ENCODE results near the gene DRGX. TPM values are rescaled to one million over a fixed set of nuclear protein-coding genes. Genes with fewer than 3 reads are reported as not detected.

The DRGX gene
- total RNA-seq, 1 experiment from 2014 or later = not detected

DNA sequence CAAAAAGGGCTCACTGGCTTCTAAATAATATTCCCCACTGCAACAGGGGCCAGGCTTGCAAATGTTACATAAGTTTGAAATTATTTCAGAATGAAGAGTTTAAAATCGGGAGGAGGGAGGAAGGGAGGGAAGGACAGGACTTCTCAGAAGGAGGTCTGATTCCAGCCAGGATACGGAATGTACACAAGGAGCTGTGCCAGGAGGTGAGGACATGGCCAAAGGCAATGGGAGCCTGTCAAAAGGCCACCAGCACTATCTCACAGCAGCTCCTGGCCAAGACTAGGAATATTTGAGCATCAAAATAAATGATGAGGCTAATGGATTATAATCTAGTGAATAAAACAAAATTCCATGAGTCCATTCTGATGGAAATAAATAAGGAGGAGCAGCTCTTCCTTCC is 18.6 kb upstream of the DRGX start:
- DNase-seq (ENCODE audit: low spot score) = no peak
- TF ChIP-seq, protein P1, sequence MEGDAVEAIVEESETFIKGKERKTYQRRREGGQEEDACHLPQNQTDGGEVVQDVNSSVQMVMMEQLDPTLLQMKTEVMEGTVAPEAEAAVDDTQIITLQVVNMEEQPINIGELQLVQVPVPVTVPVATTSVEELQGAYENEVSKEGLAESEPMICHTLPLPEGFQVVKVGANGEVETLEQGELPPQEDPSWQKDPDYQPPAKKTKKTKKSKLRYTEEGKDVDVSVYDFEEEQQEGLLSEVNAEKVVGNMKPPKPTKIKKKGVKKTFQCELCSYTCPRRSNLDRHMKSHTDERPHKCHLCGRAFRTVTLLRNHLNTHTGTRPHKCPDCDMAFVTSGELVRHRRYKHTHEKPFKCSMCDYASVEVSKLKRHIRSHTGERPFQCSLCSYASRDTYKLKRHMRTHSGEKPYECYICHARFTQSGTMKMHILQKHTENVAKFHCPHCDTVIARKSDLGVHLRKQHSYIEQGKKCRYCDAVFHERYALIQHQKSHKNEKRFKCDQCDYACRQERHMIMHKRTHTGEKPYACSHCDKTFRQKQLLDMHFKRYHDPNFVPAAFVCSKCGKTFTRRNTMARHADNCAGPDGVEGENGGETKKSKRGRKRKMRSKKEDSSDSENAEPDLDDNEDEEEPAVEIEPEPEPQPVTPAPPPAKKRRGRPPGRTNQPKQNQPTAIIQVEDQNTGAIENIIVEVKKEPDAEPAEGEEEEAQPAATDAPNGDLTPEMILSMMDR (conservative IDR thresholded peaks at IDR 0.05; ENCODE audit: low read depth, low read length) = no peak
- no peak for TF ChIP-seq EZH2 (IDR thresholded peaks at IDR 0.05; ENCODE audit: borderline replicate concordance, low read depth, low read length, poor library complexity, severe bottlenecking)
- Histone ChIP-seq H3K4me1 (ENCODE audit: insufficient read depth, low read length, poor library complexity, severe bottlenecking) (no peaks in the 10 kb centered on the region), H3K36me3 (ENCODE audit: insufficient read depth, low read length, poor library complexity, severe bottlenecking) (no peaks in the 10 kb centered on the region), H3K27me3 (replicated peaks; ENCODE audit: insufficient read depth, low read depth, low read length, poor library complexity) (peaks cover 53% of the 10 kb centered on the region), H3K27ac (ENCODE audit: low read depth, low read length, poor library complexity, severe bottlenecking) (no peak overlapping the region), H3K4me3 (ENCODE audit: low read depth, low read length, poor library complexity, severe bottlenecking) (no peak overlapping the region), H3K9me3 (ENCODE audit: low read depth, low read length, poor library complexity, severe bottlenecking) (no peaks in the 10 kb centered on the region)
- BruUV-seq (replicated peaks) = no TSS peak
- ChIA-PET CTCF (no interaction called here), POLR2A (ENCODE audit: low non-redundant PET) (no interaction called here)
- intact Hi-C loops (cut with micrococcal nuclease; ENCODE audit: unreplicated experiment) = no loop called here

DNA sequence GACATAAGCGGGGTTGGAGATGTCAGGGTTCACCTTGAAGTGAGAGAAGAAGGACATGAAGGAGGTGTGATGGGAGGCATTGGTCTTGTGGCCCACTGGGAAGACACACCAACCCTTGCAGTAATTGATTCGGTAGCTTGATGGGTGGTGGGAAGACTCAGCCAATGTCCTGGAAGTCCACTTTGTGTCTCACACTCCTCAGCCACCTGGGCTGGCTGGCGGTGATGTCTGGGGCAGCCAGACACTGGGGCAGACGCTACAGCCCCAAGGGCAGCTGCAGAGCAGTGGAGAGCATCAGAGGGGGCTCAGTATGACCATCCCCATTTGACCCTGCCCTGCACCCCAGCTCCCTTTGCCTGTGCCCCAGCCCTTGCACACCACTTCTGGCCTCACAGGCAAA is 16.7 kb upstream of the DRGX start:
- TF ChIP-seq, protein P1 (conservative IDR thresholded peaks at IDR 0.05; ENCODE audit: low read depth, low read length) = no peak
- TF ChIP-seq EZH2 (IDR thresholded peaks at IDR 0.05; ENCODE audit: borderline replicate concordance, low read depth, low read length, poor library complexity, severe bottlenecking) = no peak
- no peaks in the 10 kb centered on the region for H3K9me3 ChIP-seq (ENCODE audit: low read depth, low read length, poor library complexity, severe bottlenecking)
- POLR2A ChIA-PET (ENCODE audit: low non-redundant PET) = no interaction called here
- H3K4me1 ChIP-seq (ENCODE audit: insufficient read depth, low read length, poor library complexity, severe bottlenecking) = no peaks in the 10 kb centered on the region
- CTCF ChIA-PET = interaction anchor here (0.6 kb wide), 1 partner anchor 50 kb away, joined by 7 read pairs; no protein-coding TSS in a partner anchor
- no peak overlapping the region for H3K4me3 ChIP-seq (ENCODE audit: low read depth, low read length, poor library complexity, severe bottlenecking)
- no peak for DNase-seq (ENCODE audit: low spot score)
- H3K27me3 ChIP-seq (replicated peaks; ENCODE audit: insufficient read depth, low read depth, low read length, poor library complexity) = peaks cover 64% of the 10 kb centered on the region
- no TSS peak for BruUV-seq (replicated peaks)
- intact Hi-C loops (cut with micrococcal nuclease; ENCODE audit: unreplicated experiment) = no loop called here
- no peak overlapping the region for H3K27ac ChIP-seq (ENCODE audit: low read depth, low read length, poor library complexity, severe bottlenecking)
- H3K36me3 ChIP-seq (ENCODE audit: insufficient read depth, low read length, poor library complexity, severe bottlenecking) = no peaks in the 10 kb centered on the region

DNA sequence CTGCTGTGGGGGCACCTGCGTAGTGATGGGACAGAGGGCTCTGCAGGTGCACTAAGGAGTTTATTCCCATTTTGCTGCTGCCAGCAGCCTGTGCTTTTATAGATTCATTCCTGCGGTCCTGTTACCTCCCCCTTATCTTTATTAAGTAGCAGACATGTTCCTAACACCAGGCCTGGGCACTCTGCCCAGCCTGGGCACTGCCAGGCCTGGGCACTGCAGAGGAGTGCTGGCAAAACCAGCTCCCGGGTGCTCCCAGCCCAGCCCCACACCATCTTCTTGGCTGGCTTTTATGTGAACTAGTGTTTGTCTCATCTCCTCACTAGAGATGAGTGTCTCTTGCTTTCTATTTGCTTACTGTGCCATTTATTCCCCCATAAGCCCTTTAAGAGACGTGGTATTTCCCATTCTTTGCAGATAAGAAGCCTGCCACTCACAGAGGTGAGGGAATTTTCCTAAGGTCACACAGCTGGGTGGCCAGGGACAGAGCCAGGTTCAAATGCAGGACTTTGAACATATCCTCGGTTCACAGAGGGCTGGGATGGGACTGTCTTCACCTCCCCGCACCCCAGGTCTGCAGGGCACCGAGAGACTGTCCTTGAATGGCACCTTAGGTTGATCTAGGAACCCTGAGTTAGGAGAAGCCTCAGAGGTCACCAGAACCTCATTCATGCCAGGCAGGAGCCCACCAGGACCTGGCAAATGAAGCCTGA is 14.6 kb upstream of the DRGX start:
- CTCF ChIA-PET = interaction anchor here (0.6 kb wide), 1 partner anchor 201 kb away, joined by 3 read pairs; no protein-coding TSS in a partner anchor
- TF ChIP-seq, protein P1 (conservative IDR thresholded peaks at IDR 0.05; ENCODE audit: low read depth, low read length) = no peak
- no peak for TF ChIP-seq EZH2 (IDR thresholded peaks at IDR 0.05; ENCODE audit: borderline replicate concordance, low read depth, low read length, poor library complexity, severe bottlenecking)
- no peak for DNase-seq (ENCODE audit: low spot score)
- intact Hi-C loops (cut with micrococcal nuclease; ENCODE audit: unreplicated experiment) = no loop called here
- POLR2A ChIA-PET (ENCODE audit: low non-redundant PET) = no interaction called here
- Histone ChIP-seq H3K4me1 (ENCODE audit: insufficient read depth, low read length, poor library complexity, severe bottlenecking) (no peaks in the 10 kb centered on the region), H3K9me3 (ENCODE audit: low read depth, low read length, poor library complexity, severe bottlenecking) (no peaks in the 10 kb centered on the region), H3K27ac (ENCODE audit: low read depth, low read length, poor library complexity, severe bottlenecking) (no peak overlapping the region), H3K27me3 (replicated peaks; ENCODE audit: insufficient read depth, low read depth, low read length, poor library complexity) (peaks cover 65% of the 10 kb centered on the region), H3K4me3 (ENCODE audit: low read depth, low read length, poor library complexity, severe bottlenecking) (no peak overlapping the region), H3K36me3 (ENCODE audit: insufficient read depth, low read length, poor library complexity, severe bottlenecking) (no peaks in the 10 kb centered on the region)
- BruUV-seq (replicated peaks) = no TSS peak

Measured in A673 (cell line).